Effector CD8-positive, alpha-beta T cell (primary cell): ENCODE results near the gene FBXO33.
"Not testable (repeated sequence)": the region's sequence is repeated elsewhere in the genome, so short reads cannot be mapped to it uniquely, and the experiment has no call there.

Experiments used
- DNase-seq: peaks from one replicate; lab custom pipeline; 2025; lab: John Stamatoyannopoulos, UW

The FBXO33 gene

GRCh38 chr14:39372656-39373055 is 59.6 kb downstream of the FBXO33 start:
- no peak for DNase-seq

- DNase-seq, result no peak
Measured at GRCh38 chr14:39370415-39370814, 61.8 kb downstream of the FBXO33 start.

- no peak for DNase-seq
Measured at GRCh38 chr14:39369029-39369428, 63.2 kb downstream of the FBXO33 start.

GRCh38 chr14:39368261-39368959 is 63.8 kb downstream of the FBXO33 start:
- DNase-seq, result no peak

DNA sequence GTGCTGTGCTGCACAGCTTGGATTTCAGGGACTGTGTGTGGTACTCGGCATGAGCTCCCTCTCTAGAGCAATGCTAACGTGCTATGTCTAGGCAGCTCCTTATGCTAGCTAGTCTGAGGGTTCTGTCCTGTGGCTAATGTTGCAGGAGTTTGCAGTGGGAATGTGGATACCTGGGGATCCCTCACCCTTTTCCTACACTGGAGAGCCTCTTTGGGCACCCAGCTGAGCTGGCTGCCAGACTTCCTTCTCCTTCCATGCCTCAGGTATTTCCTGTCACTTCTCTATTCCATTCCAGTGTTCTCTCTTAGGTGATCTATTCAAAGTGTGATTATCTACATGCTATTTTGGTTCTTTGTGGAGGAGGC is 64.9 kb downstream of the FBXO33 start:
- no peak for DNase-seq

- no peak for DNase-seq
Measured at GRCh38 chr14:39366460-39367386, 65.5 kb downstream of the FBXO33 start.

DNA sequence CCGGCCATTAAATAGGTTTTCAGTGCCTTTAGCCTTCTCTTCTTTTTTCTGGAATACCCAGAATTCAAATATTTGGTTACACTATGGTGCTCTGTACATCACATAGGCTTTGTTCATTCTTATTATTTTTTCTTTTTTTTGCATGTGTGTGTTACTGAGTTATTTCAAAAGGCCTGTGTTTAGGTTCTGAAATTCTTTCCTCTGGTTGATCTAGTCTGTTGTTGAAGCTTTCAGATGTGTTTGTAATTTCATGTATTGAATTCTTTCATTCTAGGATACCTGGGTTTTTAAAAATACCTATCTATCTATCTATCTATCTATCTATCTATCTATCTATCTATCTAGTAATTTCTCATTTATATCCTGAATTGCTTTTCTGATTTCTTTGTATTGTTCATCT is 66.9 kb downstream of the FBXO33 start:
- no peak for DNase-seq

GRCh38 chr14:39364509-39364908 is 67.7 kb downstream of the FBXO33 start:
- no peak for DNase-seq

DNA sequence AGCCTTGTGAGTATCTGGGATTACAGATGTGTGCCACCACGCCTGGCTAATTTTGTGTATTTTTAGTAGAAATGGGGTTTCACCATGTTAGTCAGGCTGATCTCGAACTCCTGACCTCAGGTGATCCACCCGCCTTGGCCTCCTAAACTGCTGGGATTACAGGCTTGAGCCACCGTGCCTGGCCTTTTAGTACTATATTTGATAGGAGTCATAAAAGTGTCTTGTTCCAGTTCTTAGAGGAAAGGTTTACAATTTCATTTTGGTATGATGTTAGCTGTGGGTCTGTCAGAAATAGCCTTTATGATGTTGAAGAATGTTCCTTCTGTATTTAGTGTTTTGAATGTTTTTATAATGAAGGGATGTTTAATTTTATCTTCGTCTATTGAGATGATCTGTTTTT is 70.7 kb downstream of the FBXO33 start:
- not testable (repeated sequence) for DNase-seq

DNA sequence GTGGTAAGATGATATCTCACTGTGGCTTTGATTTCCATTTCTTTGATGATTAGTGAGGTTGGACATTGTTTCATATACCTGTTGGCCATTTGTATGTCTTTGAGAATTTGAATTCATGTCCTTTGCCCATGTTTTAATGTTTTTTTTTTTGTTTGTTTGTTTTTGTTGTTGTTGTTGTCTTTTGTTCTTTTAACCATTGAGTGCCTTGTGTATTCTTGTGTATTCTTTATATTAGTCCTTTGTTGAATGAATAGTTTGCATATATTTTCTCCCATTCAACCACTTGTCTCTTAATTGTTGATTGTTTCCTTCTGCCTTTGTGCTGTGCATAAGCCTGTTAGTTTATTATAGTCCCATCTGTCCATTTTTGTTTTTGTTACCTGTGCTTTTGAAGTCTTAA is 71.9 kb downstream of the FBXO33 start:
- no peak for DNase-seq

DNA sequence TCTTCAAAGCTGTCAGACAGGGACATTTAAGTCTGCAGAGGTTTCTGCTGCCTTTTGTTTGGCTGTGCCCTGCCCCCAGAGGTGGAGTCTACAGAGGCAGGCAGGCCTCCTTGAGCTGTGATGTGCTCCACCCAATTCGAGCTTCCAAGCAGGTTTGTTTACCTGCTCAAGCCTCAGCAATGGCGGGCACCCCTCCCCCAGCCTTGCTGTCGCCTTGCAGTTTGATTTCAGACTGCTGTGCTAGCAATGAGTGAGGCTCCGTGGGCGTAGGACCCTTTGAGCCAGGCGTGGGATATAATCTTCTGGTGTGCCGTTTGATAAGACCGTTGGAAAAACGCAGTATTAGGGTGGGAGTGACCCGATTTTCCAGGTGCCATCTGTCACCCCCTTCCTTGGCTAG is 73.2 kb downstream of the FBXO33 start:
- DNase-seq, result not testable (repeated sequence)

DNA sequence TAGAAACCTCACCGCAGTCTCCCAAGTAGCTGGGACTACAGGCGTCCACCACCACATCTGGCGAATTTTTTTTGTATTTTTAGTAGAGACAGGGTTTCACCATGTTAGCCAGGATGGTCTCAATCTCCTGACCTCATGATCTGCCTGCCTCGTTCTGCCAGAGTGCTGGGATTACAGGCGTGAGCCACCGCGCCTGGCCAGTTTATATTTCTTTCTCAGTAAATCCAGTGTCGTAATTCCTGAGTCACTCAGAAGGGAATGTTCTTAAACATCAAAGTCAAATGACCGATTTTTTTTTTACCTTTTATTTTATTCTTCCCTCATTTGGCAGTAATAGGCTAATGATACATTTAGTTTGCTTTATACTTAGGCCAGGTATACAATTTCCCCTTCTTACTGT is 80.5 kb downstream of the FBXO33 start:
- no peak for DNase-seq

- no peak for DNase-seq
Measured at GRCh38 chr14:39350866-39351265, 81.4 kb downstream of the FBXO33 start.
